Skeletal muscle tissue (tissue), 4 donors: Measurements from ENCODE around the gene KIAA0319L. TPM values are rescaled to one million over a fixed set of nuclear protein-coding genes. Genes with fewer than 3 reads are reported as not detected.

Experiments
- H3K27ac ChIP-seq: one replicate; pipeline ENCODE4 v1.7.0; 2013; ENCODE audit warnings: mild to moderate bottlenecking, low read depth, low read length, inconsistent platforms
- H3K27me3 ChIP-seq, 3 donors: one replicate each; pipeline ENCODE4 v1.7.0; 2013; ENCODE audit warnings: low read length in 3 of 3; ENCODE audit not compliant: control insufficient read depth in 3 of 3, insufficient read depth in 3 of 3
- H3K36me3 ChIP-seq, 3 donors: one replicate each; pipeline ENCODE4 v1.7.0; 2013; ENCODE audit warnings: low read length in 3 of 3; ENCODE audit not compliant: control insufficient read depth in 3 of 3, insufficient read depth in 3 of 3
- H3K4me1 ChIP-seq, 3 donors: one replicate each; pipeline ENCODE4 v1.7.0; 2013; ENCODE audit warnings: low read length in 3 of 3, mild to moderate bottlenecking in 3 of 3; ENCODE audit not compliant: control insufficient read depth in 3 of 3, insufficient read depth in 3 of 3
- H3K4me3 ChIP-seq, 3 donors: one replicate each; pipeline ENCODE4 v1.7.0; 2013; ENCODE audit warnings: low read length in 3 of 3
- H3K9ac ChIP-seq, 3 donors: one replicate each; pipeline ENCODE4 v1.7.0; 2013; ENCODE audit warnings: low read length in 3 of 3, mild to moderate bottlenecking in 3 of 3, moderate library complexity in 2 of 3, low read depth in 1 of 3
- H3K9me3 ChIP-seq, 3 donors: one replicate each; pipeline ENCODE4 v1.7.0; 2013; ENCODE audit warnings: low read length in 3 of 3; ENCODE audit not compliant: control insufficient read depth in 3 of 3
- total RNA-seq: library from RNA; depleted of rRNA; stranded (reverse); fragments of >200 nt; gene quantifications from one replicate; pipeline ENCODE4 v1.2.3, GENCODE V29; 2014
- donor health status: Osteomylitis.

KIAA0319L gene
- total RNA-seq, 1 donor from 2014 or later, result 18.3 TPM

- Histone ChIP-seq H3K36me3 (peaks cover 46 to 75% (median 71%) of the 10 kb centered on the region in 3 donors), H3K27me3 (no peaks in the 10 kb centered on the region), H3K9me3 (no peaks in the 10 kb centered on the region), H3K9ac (no peak overlapping the region), H3K27ac (no peak overlapping the region), H3K4me3 (no peak overlapping the region), H3K4me1 (no peaks in the 10 kb centered on the region)
Observed at GRCh38 chr1:35442734-35443133, 114.5 kb downstream of the KIAA0319L start.

DNA sequence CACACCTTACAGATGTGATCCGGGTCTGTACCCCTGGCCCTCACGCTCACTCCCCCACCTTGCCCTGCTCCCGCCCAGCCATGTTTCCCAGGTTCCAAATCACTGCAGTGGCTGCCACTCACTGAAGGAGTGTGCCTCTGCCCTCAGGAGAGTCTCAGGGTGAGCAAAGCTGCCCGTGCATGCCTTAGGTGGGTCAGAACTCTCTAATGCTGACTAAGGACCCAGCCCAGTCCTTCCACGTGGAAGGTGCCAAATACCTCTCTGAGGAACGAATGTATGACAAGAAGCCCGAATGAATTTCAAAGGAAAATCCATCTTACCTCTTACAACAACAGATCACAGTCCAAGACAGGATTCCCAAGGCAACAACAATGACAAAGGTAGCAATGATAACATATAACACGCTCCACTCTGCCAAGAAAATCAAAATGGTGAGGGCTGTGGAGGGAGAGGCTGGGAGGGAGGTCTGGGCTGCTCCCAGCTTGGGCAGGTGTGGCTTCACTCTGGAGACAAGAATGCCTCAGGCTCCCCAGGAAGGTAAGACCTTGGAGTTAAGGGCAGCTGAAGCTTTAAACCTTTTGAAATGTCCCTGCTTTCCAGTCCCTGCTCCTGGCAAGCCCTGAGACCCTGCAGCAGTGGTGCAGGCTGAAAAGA is 115.2 kb downstream of the KIAA0319L start:
- H3K27ac ChIP-seq, result no peak overlapping the region
- no peaks in the 10 kb centered on the region for H3K9me3 ChIP-seq
- no peak overlapping the region for H3K4me3 ChIP-seq
- no peak overlapping the region for H3K9ac ChIP-seq
- peaks cover 49 to 80% (median 73%) of the 10 kb centered on the region in 3 donors for H3K36me3 ChIP-seq
- no peaks in the 10 kb centered on the region for H3K4me1 ChIP-seq
- no peaks in the 10 kb centered on the region for H3K27me3 ChIP-seq

DNA sequence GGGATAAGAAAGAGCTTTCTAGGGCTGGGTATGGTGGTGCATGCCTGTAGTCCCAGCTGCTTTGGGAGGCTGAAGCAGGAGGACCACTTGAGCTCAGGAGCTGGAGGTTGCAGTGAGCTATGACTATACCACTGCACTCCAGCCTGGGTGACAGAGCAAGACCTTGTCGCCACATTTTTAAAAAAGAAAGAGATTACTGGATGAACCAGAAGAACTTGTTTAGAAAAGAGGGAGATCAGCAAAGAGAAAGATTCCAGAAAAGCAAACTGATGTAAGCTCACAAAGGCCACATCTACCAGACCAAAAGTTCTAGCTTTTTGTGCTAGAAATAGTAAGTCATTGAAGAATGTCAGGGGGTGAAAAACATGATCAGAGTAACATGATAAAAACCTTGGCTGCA is 117.6 kb downstream of the KIAA0319L start:
- no peaks in the 10 kb centered on the region for H3K9me3 ChIP-seq
- no peaks in the 10 kb centered on the region for H3K4me1 ChIP-seq
- no peak overlapping the region for H3K9ac ChIP-seq
- H3K4me3 ChIP-seq, result no peak overlapping the region
- H3K36me3 ChIP-seq, result peaks cover 63 to 84% (median 77%) of the 10 kb centered on the region in 3 donors
- H3K27me3 ChIP-seq, result no peaks in the 10 kb centered on the region
- H3K27ac ChIP-seq, result no peak overlapping the region

- Histone ChIP-seq H3K27ac (no peak overlapping the region), H3K36me3 (peaks cover 71 to 85% (median 76%) of the 10 kb centered on the region in 3 donors), H3K4me3 (no peak overlapping the region), H3K4me1 (peaks cover 0 to 3% (median 0%) of the 10 kb centered on the region in 3 donors), H3K9me3 (no peaks in the 10 kb centered on the region), H3K9ac (no peak overlapping the region), H3K27me3 (no peaks in the 10 kb centered on the region)
Observed at GRCh38 chr1:35437200-35437599, 120.0 kb downstream of the KIAA0319L start.

DNA sequence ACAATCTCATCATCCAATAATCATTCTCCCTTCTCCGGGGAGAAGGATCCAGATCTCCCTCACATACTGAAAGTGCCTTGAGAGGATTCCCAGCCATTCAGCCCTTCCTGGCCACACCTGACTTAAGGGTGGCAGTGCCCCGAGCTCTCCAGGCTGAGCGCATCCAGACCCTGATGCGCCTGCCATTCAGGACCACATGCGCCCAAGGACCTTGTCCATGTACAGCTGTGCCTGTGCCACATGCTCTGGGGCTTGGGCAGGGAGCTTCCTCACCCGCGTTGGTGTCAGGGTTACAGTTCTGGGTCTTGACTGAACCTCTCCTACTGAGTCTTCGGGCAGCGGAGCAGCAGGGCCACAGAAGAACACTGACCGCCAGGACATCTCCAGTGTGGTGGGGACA is 121.1 kb downstream of the KIAA0319L start:
- Histone ChIP-seq H3K36me3 (peaks cover 64 to 77% (median 71%) of the 10 kb centered on the region in 3 donors), H3K9ac (no peak overlapping the region), H3K27me3 (no peaks in the 10 kb centered on the region)

GRCh38 chr1:35434703-35435102 is 122.5 kb downstream of the KIAA0319L start:
- peaks cover 52 to 64% (median 59%) of the 10 kb centered on the region in 3 donors for H3K36me3 ChIP-seq
- H3K9ac ChIP-seq, result no peak overlapping the region
- no peaks in the 10 kb centered on the region for H3K9me3 ChIP-seq
- H3K27me3 ChIP-seq, result no peaks in the 10 kb centered on the region
- H3K4me3 ChIP-seq, result no peak overlapping the region
- H3K27ac ChIP-seq, result no peak overlapping the region
- H3K4me1 ChIP-seq, result peaks cover 0 to 3% (median 0%) of the 10 kb centered on the region in 3 donors

More for the DNA sequence above, 121.1 kb downstream of the KIAA0319L start:
- Histone ChIP-seq H3K9me3 (no peaks in the 10 kb centered on the region), H3K4me3 (no peak overlapping the region), H3K27ac (no peak overlapping the region), H3K4me1 (peaks cover 0 to 3% (median 0%) of the 10 kb centered on the region in 3 donors)

DNA sequence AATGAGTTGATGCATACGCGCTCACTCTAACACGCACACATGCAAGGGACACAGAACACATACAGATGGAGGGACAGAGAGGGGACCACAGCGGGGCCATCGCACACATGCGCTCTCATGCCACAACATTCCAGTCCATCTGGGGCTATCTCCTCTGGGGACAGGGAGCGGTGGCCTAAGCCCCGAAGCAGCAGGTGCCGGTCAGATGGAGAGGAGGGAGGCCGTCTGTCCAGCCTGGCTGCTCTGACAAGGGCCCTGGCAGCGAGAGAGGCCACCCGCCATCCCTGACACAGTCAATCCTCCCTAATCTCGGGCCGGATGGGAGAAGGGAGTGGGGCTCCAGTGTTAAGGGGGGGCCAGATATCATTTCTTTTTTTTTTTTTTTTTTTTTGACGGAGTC is 123.5 kb downstream of the KIAA0319L start:
- Histone ChIP-seq H3K4me3 (no peak overlapping the region), H3K36me3 (peaks cover 43 to 56% (median 50%) of the 10 kb centered on the region in 3 donors), H3K9ac (no peak overlapping the region), H3K27ac (no peak overlapping the region), H3K9me3 (no peaks in the 10 kb centered on the region), H3K27me3 (no peaks in the 10 kb centered on the region), H3K4me1 (peaks cover 0 to 3% (median 0%) of the 10 kb centered on the region in 3 donors)

DNA sequence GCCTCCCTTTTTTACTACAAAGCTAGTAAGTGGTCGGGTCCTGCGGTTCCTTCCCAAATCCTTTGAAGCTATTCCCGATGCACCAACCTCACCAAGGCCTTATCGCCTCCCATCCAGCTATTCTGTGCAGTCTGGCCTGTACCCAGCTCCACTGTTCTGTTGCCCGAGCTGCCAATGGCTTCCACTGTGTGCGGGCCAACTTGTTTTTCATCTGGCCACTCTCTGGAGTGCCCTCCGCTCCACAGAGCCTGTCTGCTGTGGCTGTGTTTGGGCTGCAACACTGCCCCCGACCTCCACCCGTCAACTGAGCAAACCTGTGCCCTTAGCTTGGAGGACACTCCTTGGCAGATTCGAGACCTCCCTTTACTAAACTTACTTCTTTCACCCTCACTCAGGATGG is 125.0 kb downstream of the KIAA0319L start:
- Histone ChIP-seq H3K4me3 (no peak overlapping the region), H3K4me1 (peaks cover 0 to 3% (median 0%) of the 10 kb centered on the region in 3 donors), H3K27me3 (no peaks in the 10 kb centered on the region), H3K27ac (no peak overlapping the region), H3K9me3 (no peaks in the 10 kb centered on the region), H3K36me3 (peaks cover 38 to 45% (median 42%) of the 10 kb centered on the region in 3 donors), H3K9ac (no peak overlapping the region)

- Histone ChIP-seq H3K27me3 (no peaks in the 10 kb centered on the region), H3K27ac (no peak overlapping the region), H3K36me3 (peaks cover 30 to 39% (median 35%) of the 10 kb centered on the region in 3 donors), H3K9ac (no peak overlapping the region), H3K4me1 (peaks cover 0 to 3% (median 0%) of the 10 kb centered on the region in 3 donors), H3K4me3 (no peak overlapping the region), H3K9me3 (no peaks in the 10 kb centered on the region)
Observed at GRCh38 chr1:35431173-35431599, 126.0 kb downstream of the KIAA0319L start.

DNA sequence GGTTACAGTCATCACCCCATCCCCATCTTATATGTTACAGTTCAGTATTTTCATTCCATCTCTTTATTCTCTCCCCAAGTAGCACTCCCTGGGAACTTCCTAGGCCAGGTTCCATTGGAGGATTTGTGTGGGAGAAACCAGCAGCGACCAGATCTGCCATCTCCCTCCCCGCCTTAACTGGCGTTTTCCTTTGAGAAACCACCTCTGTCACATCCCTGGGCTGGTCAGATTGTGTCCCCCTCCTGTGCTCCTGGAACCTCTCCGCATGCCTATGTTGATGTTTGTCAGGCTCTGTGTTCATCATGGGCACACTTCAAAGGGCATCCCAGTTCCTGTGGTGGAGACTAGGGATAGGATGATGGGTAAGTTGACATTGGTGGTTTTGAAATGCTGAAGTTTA is 126.4 kb downstream of the KIAA0319L start:
- Histone ChIP-seq H3K36me3 (peaks cover 27 to 35% (median 31%) of the 10 kb centered on the region in 3 donors), H3K9me3 (no peaks in the 10 kb centered on the region)

More for the DNA sequence above, 126.4 kb downstream of the KIAA0319L start:
- Histone ChIP-seq H3K27ac (no peak overlapping the region), H3K9ac (no peak overlapping the region), H3K27me3 (no peaks in the 10 kb centered on the region), H3K4me1 (peaks cover 0 to 3% (median 0%) of the 10 kb centered on the region in 3 donors), H3K4me3 (no peak overlapping the region)
